GM23248 (cell line): Measurements from ENCODE around the gene DCLK2.

ENCODE experiments used
- EZH2 ChIP-seq: fragments of 200-600 bp; sonication (generic); IDR thresholded peaks from 2 replicates; pipeline ENCODE4 v1.6.1; 2018; ENCODE audit warnings: antibody characterized with exemption, mild to moderate bottlenecking; ENCODE audit not compliant: insufficient read depth, poor library complexity, severe bottlenecking
- EZH2phosphoT487 ChIP-seq: fragments of 200-600 bp; sonication (generic); IDR thresholded peaks from 2 replicates; pipeline ENCODE4 v1.6.1; 2018; ENCODE audit warnings: antibody characterized with exemption, moderate library complexity, mild to moderate bottlenecking, low read depth; ENCODE audit not compliant: insufficient read depth

- TF ChIP-seq EZH2phosphoT487 (no peak), EZH2 (no peak)
Measured at GRCh38 chr4:150235317-150235716, 157.1 kb downstream of the DCLK2 start.
